B cell (primary cell): ENCODE measurements around the gene TLCD3B. TPM values are rescaled to one million over a fixed set of nuclear protein-coding genes. Genes with fewer than 3 reads are reported as not detected.

Experiments used
- ATAC-seq: fragments of 200-7000 bp; cut with Tn5 transposase; one replicate; pipeline ENCODE4 v1.10.0; 2021; ENCODE audit warnings: low read depth, mild to moderate bottlenecking, moderate number of reproducible peaks, moderate library complexity
- CTCF ChIA-PET: fragments of 350-600 bp; sonication (Branson Sonifier 250); formaldehyde crosslinking; loops from one replicate; lab custom pipeline; 2021; ENCODE audit warnings: antibody characterized with exemption, inconsistent platforms; lab: Charles Lee
- POLR2A ChIA-PET: fragments of 350-600 bp; sonication (Branson Sonifier 250); formaldehyde crosslinking; loops from one replicate; lab custom pipeline; 2021; ENCODE audit warnings: antibody characterized with exemption; lab: Charles Lee
- DNase-seq: peaks from one replicate; pipeline ENCODE4 v3.0.0; 2013
- H2AFZ ChIP-seq: 2 replicates; pipeline ENCODE4 v1.6.1; 2012; ENCODE audit warnings: mild to moderate bottlenecking, low read depth, low read length; ENCODE audit not compliant: insufficient read depth, poor library complexity, severe bottlenecking
- H3K27ac ChIP-seq, 2 donors: 1 replicate in 1 of 2; 2 replicates in 1 of 2; pipeline ENCODE4 v1.5.1; 2012 to 2013; ENCODE audit warnings: low read length in 2 of 2, mild to moderate bottlenecking in 2 of 2, moderate library complexity in 1 of 2
- H3K27me3 ChIP-seq, 4 experiments: fragments of 200-600 bp in 1 of 4; sonication (generic) in 1 of 4; replicated peaks in 1 of 4; 1 replicate in 2 of 4; 2 replicates in 2 of 4; pipeline versions ENCODE4 v1.6.1 to v1.7.0; 2013 to 2016; ENCODE audit warnings: low read length in 3 of 4, mild to moderate bottlenecking in 2 of 4, mixed read lengths in 1 of 4, moderate library complexity in 1 of 4; ENCODE audit not compliant: insufficient read depth in 4 of 4, control insufficient read depth in 3 of 4; ENCODE audit errors: control extremely low read depth in 1 of 4
- H3K36me3 ChIP-seq, 2 experiments: replicated peaks in 1 of 2; 1 replicate in 1 of 2; 2 replicates in 1 of 2; pipeline versions ENCODE4 v1.6.1 to v1.7.1; 2013; ENCODE audit warnings: low read length in 1 of 2; ENCODE audit not compliant: insufficient read depth in 2 of 2, control insufficient read depth in 1 of 2; ENCODE audit errors: control extremely low read depth in 1 of 2, extremely low read depth in 1 of 2
- H3K4me1 ChIP-seq, 2 donors: fragments of 200-600 bp in 1 of 2; sonication (generic) in 1 of 2; 1 replicate in 1 of 2; 2 replicates in 1 of 2; pipeline versions ENCODE4 v1.5.1 to v1.6.1; 2013 to 2017; ENCODE audit warnings: low read length in 2 of 2; ENCODE audit not compliant: control insufficient read depth in 2 of 2, insufficient read depth in 2 of 2
- H3K4me2 ChIP-seq: replicated peaks from 2 replicates; pipeline ENCODE3; 2012; ENCODE audit warnings: mild to moderate bottlenecking, low read depth, low read length; ENCODE audit not compliant: poor library complexity, severe bottlenecking
- H3K4me3 ChIP-seq, 5 experiments: fragments of 200-600 bp in 1 of 5; sonication (generic) in 1 of 5; 1 replicate in 3 of 5; 2 replicates in 2 of 5; pipeline versions ENCODE4 v1.5.1 to v1.7.0; 2011 to 2016; ENCODE audit warnings: low read length in 4 of 5, mild to moderate bottlenecking in 4 of 5, low read depth in 2 of 5, control low read depth in 1 of 5, moderate library complexity in 1 of 5; ENCODE audit not compliant: insufficient read depth in 1 of 5; ENCODE audit errors: control extremely low read depth in 1 of 5, extremely low read depth in 1 of 5
- H3K79me2 ChIP-seq: fragments of 200-600 bp; sonication (generic); one replicate; pipeline ENCODE4 v1.6.0; 2016; ENCODE audit warnings: low read length; ENCODE audit not compliant: control insufficient read depth, insufficient read depth
- H3K9ac ChIP-seq: fragments of 200-600 bp; sonication (generic); 2 replicates; pipeline ENCODE4 v1.6.1; 2017; ENCODE audit warnings: mild to moderate bottlenecking, low read length, moderate library complexity
- H3K9me3 ChIP-seq, 3 donors: one replicate each; pipeline versions ENCODE4 v1.6.1 to v1.7.1; 2013; ENCODE audit warnings: low read length in 2 of 3; ENCODE audit not compliant: control insufficient read depth in 2 of 3, insufficient read depth in 1 of 3; ENCODE audit errors: control extremely low read depth in 1 of 3
- H4K20me1 ChIP-seq: 2 replicates; pipeline ENCODE4 v1.6.0; 2012; ENCODE audit warnings: mild to moderate bottlenecking, low read length; ENCODE audit not compliant: insufficient read depth, control insufficient read depth, poor library complexity, severe bottlenecking
- H3K27ac Mint-ChIP-seq: one replicate; pipeline ENCODE4 v1.8.0; 2021; ENCODE audit warnings: mixed read lengths
- H3K27me3 Mint-ChIP-seq: one replicate; pipeline ENCODE4 v1.8.0; 2021; ENCODE audit warnings: mixed read lengths
- H3K4me1 Mint-ChIP-seq: one replicate; pipeline ENCODE4 v1.8.0; 2021; ENCODE audit warnings: mixed read lengths
- H3K4me3 Mint-ChIP-seq: one replicate; pipeline ENCODE4 v1.8.0; 2021; ENCODE audit warnings: mixed read lengths
- H3K9me3 Mint-ChIP-seq: one replicate; pipeline ENCODE4 v1.8.0; 2022; ENCODE audit warnings: mixed read lengths; ENCODE audit not compliant: insufficient read depth
- EZH2 ChIP-seq: IDR thresholded peaks from 2 replicates; pipeline ENCODE4 v1.6.1; 2012; ENCODE audit warnings: borderline replicate concordance, low read depth, mild to moderate bottlenecking, moderate library complexity, low read length; ENCODE audit not compliant: insufficient read depth, poor library complexity, severe bottlenecking
- WGBS: methylation state at CpG from one replicate; pipeline ENCODE4 v1.1.5; 2013; ENCODE audit warnings: missing lambda C conversion rate; ENCODE audit not compliant: insufficient coverage; 5-methylcytosine and 5-hydroxymethylcytosine counted together
- intact Hi-C: fragments of 100-400 bp; cut with micrococcal nuclease; formaldehyde crosslinking; loops from one replicate; pipeline ENCODE4 v1.10.0; 2022
- polyA plus RNA-seq: library from polyadenylated mRNA; depleted of rRNA; stranded (reverse); fragments of >200 nt; gene quantifications from 2 replicates; pipeline ENCODE4 v1.2.3, GENCODE V29; 2012
- total RNA-seq, 2 donors: library from RNA; stranded (reverse); fragments of 120-200 nt in 1 of 2; gene quantifications; 1 replicate in 1 of 2; 2 replicates in 1 of 2; pipeline versions ENCODE4 v1.2.3 to v1.2.4, GENCODE V29; 2013 to 2022
- TF ChIP-seq, protein P1 (sequence below): fragments of 200-600 bp; IDR thresholded peaks from one replicate; pipeline ENCODE4 v1.8.0; 2022; ENCODE audit warnings: antibody characterized with exemption, mild to moderate bottlenecking

The TLCD3B gene
- total and polyA plus RNA-seq, 2 donors (not counting 1 experiment from before 2014, with no cell fraction given), result not detected

DNA sequence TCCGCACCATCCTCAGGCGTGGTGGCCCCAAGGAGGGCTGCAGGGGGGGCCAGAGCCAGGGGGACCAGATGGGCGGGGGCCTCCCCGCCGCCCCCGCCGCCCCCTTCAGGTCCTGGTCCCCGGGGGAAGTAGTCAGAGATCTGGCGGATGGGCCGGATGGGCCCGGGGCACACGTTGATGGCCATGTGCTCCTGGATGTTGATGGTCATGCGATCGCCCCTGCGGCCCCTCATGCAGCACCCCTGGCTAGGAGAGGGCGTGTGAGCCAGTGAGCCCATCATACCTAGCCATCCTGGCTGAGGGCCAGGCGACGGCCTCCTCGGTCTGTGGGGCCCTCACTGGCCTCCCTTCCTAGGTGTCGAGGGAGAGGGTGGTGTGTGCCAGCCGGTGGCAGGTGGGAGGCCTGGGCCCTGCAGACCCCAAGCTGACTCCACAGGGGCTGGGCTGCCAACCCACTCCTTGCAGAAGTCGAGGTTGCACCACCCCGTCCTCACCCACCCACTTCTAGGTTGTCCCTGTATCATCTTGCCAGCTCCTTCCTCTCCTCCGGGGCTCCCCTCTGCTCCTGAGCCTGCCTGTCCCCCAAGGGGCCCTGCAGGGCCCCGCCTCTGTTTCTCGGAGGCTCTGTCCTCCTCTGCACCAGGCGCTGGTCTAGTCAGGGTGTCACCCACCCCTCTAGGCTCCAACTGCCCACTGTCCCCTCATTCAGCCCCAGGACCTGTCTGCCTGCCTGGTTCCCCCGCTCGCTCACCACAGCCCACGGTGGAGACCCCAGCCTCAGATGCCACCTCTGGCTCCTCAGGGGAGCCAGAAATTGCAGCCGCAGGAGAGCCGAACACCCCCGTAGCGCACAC, 20.9 kb downstream of the TLCD3B start:
- peak overlapping the region in 3 of 5 experiments; percentile 22 to 44 (median 43) for H3K4me3 ChIP-seq
- H2AFZ ChIP-seq, result peak overlapping the region; percentile 56
- H3K4me2 ChIP-seq, result peak overlapping the region; percentile 83
- peaks cover 21 to 22% of the 10 kb centered on the region in 2 donors for H3K4me1 ChIP-seq
- Mint-ChIP-seq H3K27me3 (peaks cover 20% of the 10 kb centered on the region), H3K27ac (no peak overlapping the region), H3K9me3 (no peaks in the 10 kb centered on the region), H3K4me1 (peaks cover 16% of the 10 kb centered on the region), H3K4me3 (peak overlapping the region; percentile 80)
- peaks cover 0 to 3% of the 10 kb centered on the region in 2 experiments for H3K36me3 ChIP-seq
- peaks cover 0 to 12% (median 0%) of the 10 kb centered on the region in 3 donors for H3K9me3 ChIP-seq
- intact Hi-C loops, result no loop called here
- H3K27ac ChIP-seq, result no peak overlapping the region
- H3K9ac ChIP-seq, result peak overlapping the region; percentile 52
- no peak for DNase-seq
- peaks cover 2% of the 10 kb centered on the region for H3K79me2 ChIP-seq
- no peak for ATAC-seq
- peaks cover 0 to 29% (median 15%) of the 10 kb centered on the region in 4 experiments for H3K27me3 ChIP-seq
- 26% methylated on average over 31 of the region's 34 CpGs for WGBS
- H4K20me1 ChIP-seq, result no peaks in the 10 kb centered on the region
- ChIA-PET CTCF (interaction anchor here (0.6 kb wide), 1 partner anchor 53 kb away, joined by 7 read pairs; no protein-coding TSS in a partner anchor), POLR2A (no interaction called here)
- TF ChIP-seq EZH2, result no peak

- TF ChIP-seq, protein P1, sequence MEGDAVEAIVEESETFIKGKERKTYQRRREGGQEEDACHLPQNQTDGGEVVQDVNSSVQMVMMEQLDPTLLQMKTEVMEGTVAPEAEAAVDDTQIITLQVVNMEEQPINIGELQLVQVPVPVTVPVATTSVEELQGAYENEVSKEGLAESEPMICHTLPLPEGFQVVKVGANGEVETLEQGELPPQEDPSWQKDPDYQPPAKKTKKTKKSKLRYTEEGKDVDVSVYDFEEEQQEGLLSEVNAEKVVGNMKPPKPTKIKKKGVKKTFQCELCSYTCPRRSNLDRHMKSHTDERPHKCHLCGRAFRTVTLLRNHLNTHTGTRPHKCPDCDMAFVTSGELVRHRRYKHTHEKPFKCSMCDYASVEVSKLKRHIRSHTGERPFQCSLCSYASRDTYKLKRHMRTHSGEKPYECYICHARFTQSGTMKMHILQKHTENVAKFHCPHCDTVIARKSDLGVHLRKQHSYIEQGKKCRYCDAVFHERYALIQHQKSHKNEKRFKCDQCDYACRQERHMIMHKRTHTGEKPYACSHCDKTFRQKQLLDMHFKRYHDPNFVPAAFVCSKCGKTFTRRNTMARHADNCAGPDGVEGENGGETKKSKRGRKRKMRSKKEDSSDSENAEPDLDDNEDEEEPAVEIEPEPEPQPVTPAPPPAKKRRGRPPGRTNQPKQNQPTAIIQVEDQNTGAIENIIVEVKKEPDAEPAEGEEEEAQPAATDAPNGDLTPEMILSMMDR, result no peak
- no peak for TF ChIP-seq EZH2
- peak overlapping the region; percentile 32 for H3K4me3 Mint-ChIP-seq
- ChIA-PET POLR2A (interaction anchor here (0.5 kb wide), 1 partner anchor 585 kb away, joined by 5 read pairs; no protein-coding TSS in a partner anchor), CTCF (interaction anchor here (3.2 kb wide), 1 partner anchor 310 kb away, joined by 17 read pairs; no protein-coding TSS in a partner anchor)
- Histone ChIP-seq H3K27ac (no peak overlapping the region), H3K4me2 (no peak overlapping the region), H4K20me1 (no peaks in the 10 kb centered on the region), H3K4me1 (peaks cover 25 to 29% of the 10 kb centered on the region in 2 donors), H3K4me3 (no peak overlapping the region), H3K36me3 (peaks cover 0 to 3% of the 10 kb centered on the region in 2 experiments), H3K79me2 (peaks cover 2% of the 10 kb centered on the region), H2AFZ (no peak overlapping the region), H3K27me3 (peaks cover 0 to 29% (median 15%) of the 10 kb centered on the region in 4 experiments), H3K9ac (no peak overlapping the region), H3K9me3 (peaks cover 0 to 12% (median 0%) of the 10 kb centered on the region in 3 donors)
- peaks cover 17% of the 10 kb centered on the region for H3K27me3 Mint-ChIP-seq
- no peak overlapping the region for H3K27ac Mint-ChIP-seq
- DNase-seq (no peak), ATAC-seq (no peak)
- peaks cover 16% of the 10 kb centered on the region for H3K4me1 Mint-ChIP-seq
- intact Hi-C loops, result no loop called here
- 67% methylated on average over 21 of the region's 26 CpGs for WGBS
- no peaks in the 10 kb centered on the region for H3K9me3 Mint-ChIP-seq
These were observed 21.8 kb downstream of the TLCD3B start for GRCh38 chr16:30009085-30009862.
